ENCODE measurements around the gene ATF6.

The ATF6 gene

DNA sequence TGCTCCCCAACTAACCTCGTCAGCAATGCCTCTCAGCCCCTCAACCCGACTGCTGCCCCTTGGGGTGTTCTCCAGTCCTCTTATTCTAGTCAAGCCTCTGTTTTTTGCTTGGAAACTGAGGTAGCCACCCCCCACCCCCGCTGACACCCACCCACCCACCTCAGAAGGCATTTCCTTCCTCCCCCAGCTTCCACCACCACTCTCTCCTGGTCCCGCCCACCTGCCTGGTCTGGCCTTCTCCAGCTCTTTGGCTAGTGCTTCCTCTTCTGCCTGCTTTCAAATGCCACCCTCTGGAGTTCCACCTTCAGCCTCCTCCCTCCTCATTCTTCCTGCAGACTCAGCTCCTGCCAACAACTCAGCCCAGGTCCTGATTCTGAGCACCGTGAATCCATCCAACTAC lies 222.3 kb downstream of the ATF6 start:
- H3K4me3 ChIP-seq (ENCODE audit: low read depth, low read length), result no peak overlapping the region
- TF ChIP-seq, protein P1, sequence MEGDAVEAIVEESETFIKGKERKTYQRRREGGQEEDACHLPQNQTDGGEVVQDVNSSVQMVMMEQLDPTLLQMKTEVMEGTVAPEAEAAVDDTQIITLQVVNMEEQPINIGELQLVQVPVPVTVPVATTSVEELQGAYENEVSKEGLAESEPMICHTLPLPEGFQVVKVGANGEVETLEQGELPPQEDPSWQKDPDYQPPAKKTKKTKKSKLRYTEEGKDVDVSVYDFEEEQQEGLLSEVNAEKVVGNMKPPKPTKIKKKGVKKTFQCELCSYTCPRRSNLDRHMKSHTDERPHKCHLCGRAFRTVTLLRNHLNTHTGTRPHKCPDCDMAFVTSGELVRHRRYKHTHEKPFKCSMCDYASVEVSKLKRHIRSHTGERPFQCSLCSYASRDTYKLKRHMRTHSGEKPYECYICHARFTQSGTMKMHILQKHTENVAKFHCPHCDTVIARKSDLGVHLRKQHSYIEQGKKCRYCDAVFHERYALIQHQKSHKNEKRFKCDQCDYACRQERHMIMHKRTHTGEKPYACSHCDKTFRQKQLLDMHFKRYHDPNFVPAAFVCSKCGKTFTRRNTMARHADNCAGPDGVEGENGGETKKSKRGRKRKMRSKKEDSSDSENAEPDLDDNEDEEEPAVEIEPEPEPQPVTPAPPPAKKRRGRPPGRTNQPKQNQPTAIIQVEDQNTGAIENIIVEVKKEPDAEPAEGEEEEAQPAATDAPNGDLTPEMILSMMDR (IDR thresholded peaks at IDR 0.05; ENCODE audit: borderline replicate concordance, insufficient read depth, low read depth, low read length), result no peak

DNA sequence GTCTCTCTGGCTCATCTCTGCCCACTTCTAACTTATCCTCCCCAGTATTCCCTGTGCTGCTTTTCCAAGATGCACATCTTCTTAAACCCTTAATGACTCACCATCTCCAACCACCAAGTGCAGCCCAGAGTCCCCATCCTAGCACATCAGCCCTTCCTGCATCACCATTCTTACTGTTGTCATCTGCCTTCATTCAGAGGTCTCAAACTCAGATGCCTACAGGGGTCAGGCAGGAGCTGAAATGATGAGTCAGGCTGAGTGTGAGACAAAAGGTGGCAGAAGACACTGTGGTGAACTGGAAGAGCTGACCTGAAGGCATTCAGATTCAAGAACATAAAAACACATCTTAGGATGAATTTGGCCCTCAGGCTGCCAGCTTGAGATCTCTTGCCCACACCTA lies 223.0 kb downstream of the ATF6 start:
- no peak overlapping the region for H3K4me3 ChIP-seq (ENCODE audit: low read depth, low read length)
- TF ChIP-seq, protein P1 (IDR thresholded peaks at IDR 0.05; ENCODE audit: borderline replicate concordance, insufficient read depth, low read depth, low read length), result no peak

DNA sequence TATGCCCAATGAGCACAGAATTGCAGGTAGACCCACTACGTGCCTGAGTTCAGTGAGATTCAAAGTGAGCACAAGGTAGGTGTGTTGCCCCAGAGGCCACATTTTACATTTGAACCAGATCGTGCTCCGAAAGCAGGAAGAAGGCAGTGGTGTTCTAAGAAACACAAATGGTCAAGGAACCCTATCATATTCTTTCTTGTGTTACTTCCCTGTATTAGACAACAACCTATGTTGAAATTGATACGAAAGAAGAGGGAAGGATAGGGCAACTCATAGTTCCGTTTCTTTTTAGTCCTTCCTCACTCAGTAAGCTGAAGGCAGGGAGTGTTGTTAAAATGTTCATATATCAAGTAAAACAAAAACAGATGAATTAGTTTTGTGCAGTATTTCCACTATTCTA lies 223.7 kb downstream of the ATF6 start:
- TF ChIP-seq, protein P1 (IDR thresholded peaks at IDR 0.05; ENCODE audit: borderline replicate concordance, insufficient read depth, low read depth, low read length), result no peak
- H3K4me3 ChIP-seq (ENCODE audit: low read depth, low read length), result no peak overlapping the region

DNA sequence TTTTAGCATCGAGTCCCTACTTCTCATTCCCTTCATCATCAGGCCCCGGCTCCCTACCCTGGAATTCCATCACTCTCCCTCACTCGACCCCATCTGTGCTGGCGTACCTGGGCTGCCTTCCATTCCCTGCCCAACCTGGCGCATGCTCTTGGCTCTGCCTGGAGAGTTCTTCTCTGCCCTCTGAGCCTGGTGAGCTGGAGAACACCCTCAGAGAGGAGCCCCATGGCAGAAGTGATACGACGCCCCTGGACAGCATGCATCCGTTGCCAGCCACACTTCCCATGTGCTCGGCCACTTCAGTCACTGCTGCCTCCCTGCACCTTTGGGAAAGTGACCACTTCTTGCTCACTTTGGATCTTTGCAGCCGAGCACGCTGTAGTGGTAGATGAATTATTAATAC lies 227.5 kb downstream of the ATF6 start:
- H3K4me3 ChIP-seq (ENCODE audit: low read depth, low read length), result no peak overlapping the region
- TF ChIP-seq, protein P1 (IDR thresholded peaks at IDR 0.05; ENCODE audit: borderline replicate concordance, insufficient read depth, low read depth, low read length), result no peak

DNA sequence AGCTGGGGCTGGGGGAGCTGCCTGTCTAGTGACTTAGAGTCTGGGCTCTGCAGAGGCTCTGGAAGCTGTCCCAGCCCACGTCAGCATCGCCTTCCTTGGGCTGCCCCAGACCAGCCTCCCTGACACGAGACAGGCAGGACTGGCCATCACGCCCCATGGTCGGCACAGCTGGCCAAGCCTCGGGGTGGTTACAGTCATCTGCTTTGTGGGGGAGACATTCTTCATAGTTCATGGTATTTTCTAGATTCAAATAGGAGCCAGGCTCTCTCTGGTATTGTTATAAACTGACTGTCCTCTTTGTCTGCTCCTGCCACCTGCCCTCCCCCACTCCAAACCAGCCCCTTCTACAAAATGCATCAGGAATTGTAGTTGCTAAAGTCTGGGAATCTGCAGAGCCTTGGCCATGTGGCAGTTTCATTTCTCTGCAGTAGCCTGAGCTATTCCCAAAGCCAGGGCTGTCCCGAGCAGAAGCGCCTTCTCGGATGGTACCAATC lies 228.1 kb downstream of the ATF6 start:
- TF ChIP-seq, protein P1 (IDR thresholded peaks at IDR 0.05; ENCODE audit: borderline replicate concordance, insufficient read depth, low read depth, low read length), result no peak
- H3K4me3 ChIP-seq (ENCODE audit: low read depth, low read length), result no peak overlapping the region

DNA sequence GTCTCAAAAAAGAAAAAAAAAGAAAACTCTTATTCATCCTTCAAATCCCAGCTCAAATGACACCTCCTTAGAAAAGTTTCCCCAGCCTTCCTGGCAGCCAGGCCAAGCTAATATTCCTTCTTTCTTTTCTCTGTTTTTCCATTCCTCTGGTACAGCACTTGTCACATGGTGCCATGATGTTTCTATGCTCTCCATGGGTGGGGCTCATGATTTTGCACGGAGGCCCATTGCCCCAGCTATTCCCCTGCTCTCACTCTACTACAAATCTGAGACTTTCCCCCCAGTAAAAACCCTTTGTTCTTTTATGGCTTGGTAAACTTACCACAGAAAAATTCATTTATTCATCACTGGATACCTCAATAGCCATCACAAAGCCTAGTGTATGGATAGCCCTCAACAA lies 231.0 kb downstream of the ATF6 start:
- TF ChIP-seq, protein P1 (IDR thresholded peaks at IDR 0.05; ENCODE audit: borderline replicate concordance, insufficient read depth, low read depth, low read length), result no peak
- no peak overlapping the region for H3K4me3 ChIP-seq (ENCODE audit: low read depth, low read length)

DNA sequence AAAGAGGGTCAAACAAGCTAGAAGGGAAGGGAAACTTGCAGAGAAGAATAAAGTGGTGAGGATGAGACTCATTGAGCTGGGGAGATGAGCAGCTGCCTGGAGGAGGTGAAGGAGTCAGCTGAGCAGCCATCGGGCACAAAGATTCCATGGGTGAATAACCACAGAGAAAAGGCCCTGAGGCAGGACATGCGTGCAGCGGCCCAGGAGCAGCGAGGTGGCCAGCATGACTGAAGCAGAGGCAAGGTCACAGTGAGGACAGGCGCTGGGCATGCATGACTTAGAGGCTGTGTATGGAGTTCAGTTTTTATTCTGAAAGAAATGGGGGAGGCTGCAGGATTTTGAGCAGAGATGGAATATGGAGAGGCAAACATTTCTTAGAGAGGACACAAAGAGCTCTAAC lies 232.7 kb downstream of the ATF6 start:
- no peak overlapping the region for H3K4me3 ChIP-seq (ENCODE audit: low read depth, low read length)
- TF ChIP-seq, protein P1 (IDR thresholded peaks at IDR 0.05; ENCODE audit: borderline replicate concordance, insufficient read depth, low read depth, low read length), result no peak
